ENCODE data around the gene CTNNA3. TPM values are rescaled to one million over a fixed set of nuclear protein-coding genes. Genes with fewer than 3 reads are reported as not detected.
A peak's percentile ranks its signal among the peaks of the same experiment; 100 is the strongest.

Gene CTNNA3
- polyA plus RNA-seq, 1 experiment, result 0.26 TPM

- CTCF ChIA-PET, result no interaction called here
- Histone ChIP-seq H3K27ac (ENCODE audit: low read depth, low read length) (no peak overlapping the region), H3K9me3 (ENCODE audit: control insufficient read depth, insufficient read depth, low read length) (no peaks in the 10 kb centered on the region), H3K4me3 (ENCODE audit: low read depth, low read length) (no peak overlapping the region), H3K27me3 (ENCODE audit: control insufficient read depth, insufficient read depth, low read length) (no peaks in the 10 kb centered on the region)
- POLR2A ChIA-PET, result no interaction called here
- TF ChIP-seq CTCF (IDR thresholded peaks at IDR 0.05; ENCODE audit: low read depth, low read length), result no peak
- DNase-seq (ENCODE audit: low read depth, low spot score), result no peak
These were observed 1104.1 kb downstream of the CTNNA3 start for GRCh38 chr10:66591865-66592264.

- no peak overlapping the region for H3K4me3 ChIP-seq (ENCODE audit: low read depth, low read length)
- no peak overlapping the region for H3K27ac ChIP-seq (ENCODE audit: low read depth, low read length)
- ChIA-PET POLR2A (no interaction called here), CTCF (no interaction called here)
- no peaks in the 10 kb centered on the region for H3K9me3 ChIP-seq (ENCODE audit: control insufficient read depth, insufficient read depth, low read length)
- DNase-seq (ENCODE audit: low read depth, low spot score), result no peak
- no peak for TF ChIP-seq CTCF (IDR thresholded peaks at IDR 0.05; ENCODE audit: low read depth, low read length)
- H3K27me3 ChIP-seq (ENCODE audit: control insufficient read depth, insufficient read depth, low read length), result no peaks in the 10 kb centered on the region
These were observed 1108.3 kb downstream of the CTNNA3 start for GRCh38 chr10:66587680-66588050.

- POLR2A ChIA-PET, result no interaction called here
- no peak overlapping the region for H3K4me3 ChIP-seq (ENCODE audit: low read depth, low read length)
- CTCF ChIA-PET, result interaction anchor here (1.4 to 2.6 kb wide), 4 partner anchors 335 to 344 kb away, joined by 4 to 11 read pairs (median 7); partner anchors contain the start of gene LRRTM3
- no peaks in the 10 kb centered on the region for H3K27me3 ChIP-seq (ENCODE audit: control insufficient read depth, insufficient read depth, low read length)
- TF ChIP-seq CTCF (IDR thresholded peaks at IDR 0.05; ENCODE audit: low read depth, low read length), result no peak
- H3K9me3 ChIP-seq (ENCODE audit: control insufficient read depth, insufficient read depth, low read length), result no peaks in the 10 kb centered on the region
- no peak for DNase-seq (ENCODE audit: low read depth, low spot score)
- no peak overlapping the region for H3K27ac ChIP-seq (ENCODE audit: low read depth, low read length)
These were observed 1108.9 kb downstream of the CTNNA3 start for GRCh38 chr10:66586897-66587679.

- no peak overlapping the region for H3K4me3 ChIP-seq (ENCODE audit: low read depth, low read length)
- H3K9me3 ChIP-seq (ENCODE audit: control insufficient read depth, insufficient read depth, low read length), result no peaks in the 10 kb centered on the region
- no peak for DNase-seq (ENCODE audit: low read depth, low spot score)
- H3K27ac ChIP-seq (ENCODE audit: low read depth, low read length), result no peak overlapping the region
- no peaks in the 10 kb centered on the region for H3K27me3 ChIP-seq (ENCODE audit: control insufficient read depth, insufficient read depth, low read length)
- TF ChIP-seq CTCF (IDR thresholded peaks at IDR 0.05; ENCODE audit: low read depth, low read length), result peak; percentile 50
- ChIA-PET CTCF (interaction anchor here (0.9 to 2.6 kb wide), 8 partner anchors 16 to 345 kb away, joined by 3 to 11 read pairs (median 5); partner anchors contain the start of gene LRRTM3), POLR2A (no interaction called here)
These were observed 1109.9 kb downstream of the CTNNA3 start for GRCh38 chr10:66586073-66586472.

- Histone ChIP-seq H3K27ac (ENCODE audit: low read depth, low read length) (no peak overlapping the region), H3K4me3 (ENCODE audit: low read depth, low read length) (no peak overlapping the region), H3K9me3 (ENCODE audit: control insufficient read depth, insufficient read depth, low read length) (no peaks in the 10 kb centered on the region), H3K27me3 (ENCODE audit: control insufficient read depth, insufficient read depth, low read length) (no peaks in the 10 kb centered on the region)
- DNase-seq (ENCODE audit: low read depth, low spot score), result no peak
- ChIA-PET POLR2A (no interaction called here), CTCF (no interaction called here)
- no peak for TF ChIP-seq CTCF (IDR thresholded peaks at IDR 0.05; ENCODE audit: low read depth, low read length)
These were observed 1120.6 kb downstream of the CTNNA3 start for GRCh38 chr10:66575251-66575855.
